Adrenal gland (tissue), 5 donors: ENCODE data around the gene BCL3.

Source experiments
- CTCF ChIP-seq, 6 experiments: fragments of 450-650 bp in 4 of 6; fragments of 200-600 bp in 2 of 6; sonication (generic) in 1 of 6; IDR thresholded peaks; 1 replicate in 5 of 6; 2 replicates in 1 of 6; pipeline versions ENCODE4 v1.5.1 to v1.8.0; 2016 to 2021; ENCODE audit warnings: antibody characterized with exemption in 6 of 6, mild to moderate bottlenecking in 2 of 6, moderate library complexity in 1 of 6
- POLR2A ChIP-seq, 2 donors: fragments of 450-650 bp; IDR thresholded peaks; one replicate each; pipeline ENCODE4 v1.6.1; 2017; ENCODE audit warnings: antibody characterized with exemption in 2 of 2, mild to moderate bottlenecking in 2 of 2, moderate library complexity in 1 of 2
- donor health status: DM: no; HTN: no; CAD: no.

DNA sequence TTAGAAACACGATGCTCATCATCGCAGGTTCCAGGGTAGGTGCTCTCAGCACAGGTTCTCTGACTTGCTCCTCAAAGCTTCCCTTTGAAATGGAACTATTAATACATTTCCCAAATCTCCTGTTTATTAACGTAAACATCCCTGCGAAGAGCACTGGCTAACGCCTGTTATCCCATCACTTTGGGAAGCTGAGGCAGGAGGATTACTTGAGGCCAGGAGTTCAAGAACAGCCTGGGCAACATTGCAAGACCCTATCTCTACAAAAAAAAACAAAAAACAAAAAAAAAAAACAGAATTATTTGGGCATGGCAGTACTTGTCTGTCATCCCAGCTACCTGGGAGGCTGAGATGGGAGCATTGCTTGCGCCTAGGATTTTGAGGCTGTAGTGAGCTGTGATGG lies 30.9 kb upstream of the BCL3 start:
- no peak for TF ChIP-seq POLR2A (IDR thresholded peaks at IDR 0.05)
- no peak for TF ChIP-seq CTCF (IDR thresholded peaks at IDR 0.05)
